Omental fat pad (tissue), 4 donors: ENCODE results near the gene TTYH2. TPM values are rescaled to one million over a fixed set of nuclear protein-coding genes. Genes with fewer than 3 reads are reported as not detected.

ENCODE experiments used
- ATAC-seq: fragments of 150-250 bp; one replicate; pipeline ENCODE4 v1.9.1; 2016; ENCODE audit warnings: mild to moderate bottlenecking, moderate library complexity; ENCODE audit not compliant: low FRiP score
- DNase-seq: peaks from one replicate; pipeline ENCODE4 v3.0.0-alpha.2; 2019; ENCODE audit warnings: low spot score
- CTCF ChIP-seq, 3 donors: fragments of 450-650 bp; IDR thresholded peaks; one replicate each; pipeline ENCODE4 v1.5.1; 2016 to 2017; ENCODE audit warnings: antibody characterized with exemption in 3 of 3, mild to moderate bottlenecking in 3 of 3, moderate library complexity in 2 of 3
- total RNA-seq, 4 donors: library from RNA; depleted of rRNA; stranded (reverse); fragments of >200 nt; gene quantifications; one replicate each; pipeline ENCODE4 v1.1.0, GENCODE V29; 2016

Gene TTYH2
- total RNA-seq, 4 donors from 2014 or later: 5.9 to 9.0 (median 7.9) TPM

GRCh38 chr17:74210191-74211140 is 2.9 kb upstream of the TTYH2 start:
- ATAC-seq: peak; percentile 44
- TF ChIP-seq CTCF (IDR thresholded peaks at IDR 0.05): peak in 1 of 3 donors; percentile 41
- DNase-seq: no peak

GRCh38 chr17:74211141-74211911 is 2.0 kb upstream of the TTYH2 start:
- ATAC-seq (no peak), DNase-seq (no peak)
- no peak for TF ChIP-seq CTCF (IDR thresholded peaks at IDR 0.05)

- no peak for TF ChIP-seq CTCF (IDR thresholded peaks at IDR 0.05)
Observed at GRCh38 chr17:74211912-74212208, 1.5 kb upstream of the TTYH2 start.

GRCh38 chr17:74212209-74212912 is 1.0 kb upstream of the TTYH2 start:
- no peak for DNase-seq
- ATAC-seq: no peak
- TF ChIP-seq CTCF (IDR thresholded peaks at IDR 0.05): no peak

More at GRCh38 chr17:74211912-74212208, 1.5 kb upstream of the TTYH2 start:
- no peak for ATAC-seq
- DNase-seq: no peak

- DNase-seq (no peak), ATAC-seq (no peak)
Observed at GRCh38 chr17:74213861-74214391, 555 bp downstream of the TTYH2 start.

More at GRCh38 chr17:74213861-74214391, 555 bp downstream of the TTYH2 start:
- no peak for TF ChIP-seq CTCF (IDR thresholded peaks at IDR 0.05)
